WERI-Rb-1 (cell line): ENCODE data around the gene PTP4A2.

ENCODE experiments used
- DNase-seq: peaks from one replicate; pipeline ENCODE4 v3.0.0-alpha.2; 2020
- H3K27ac ChIP-seq: fragments of 250-450 bp; sonication (Bioruptor Pico); 2 replicates; pipeline ENCODE4 v1.5.1; 2020; ENCODE audit warnings: mild to moderate bottlenecking, moderate library complexity
- H3K27me3 ChIP-seq: fragments of 250-450 bp; sonication (Bioruptor Pico); 2 replicates; pipeline ENCODE4 v1.5.1; 2021; ENCODE audit warnings: mild to moderate bottlenecking, low read depth, moderate library complexity; ENCODE audit not compliant: insufficient read depth, severe bottlenecking
- H3K36me3 ChIP-seq: fragments of 250-450 bp; sonication (Bioruptor Pico); 2 replicates; pipeline ENCODE4 v1.5.1; 2020; ENCODE audit warnings: mild to moderate bottlenecking, moderate library complexity
- H3K4me3 ChIP-seq: 2 replicates; pipeline ENCODE4 v1.5.1; 2011; ENCODE audit warnings: low read depth, mild to moderate bottlenecking, control low read depth, low read length
- H3K9me3 ChIP-seq: fragments of 250-450 bp; sonication (Bioruptor Pico); 2 replicates; pipeline ENCODE4 v1.5.1; 2021; ENCODE audit warnings: mild to moderate bottlenecking, moderate library complexity; ENCODE audit not compliant: severe bottlenecking
- TF ChIP-seq, protein P1 (sequence below): IDR thresholded peaks from 2 replicates; pipeline ENCODE4 v1.5.1; 2011; ENCODE audit warnings: low read depth, mild to moderate bottlenecking, control low read depth, inconsistent platforms, low read length

Gene PTP4A2

GRCh38 chr1:31872658-31873636 lies 65.2 kb downstream of the PTP4A2 start:
- no peak for DNase-seq
- no peak overlapping the region for H3K27ac ChIP-seq
- H3K9me3 ChIP-seq: no peaks in the 10 kb centered on the region
- H3K27me3 ChIP-seq: no peaks in the 10 kb centered on the region
- H3K4me3 ChIP-seq: no peak overlapping the region
- TF ChIP-seq, protein P1, sequence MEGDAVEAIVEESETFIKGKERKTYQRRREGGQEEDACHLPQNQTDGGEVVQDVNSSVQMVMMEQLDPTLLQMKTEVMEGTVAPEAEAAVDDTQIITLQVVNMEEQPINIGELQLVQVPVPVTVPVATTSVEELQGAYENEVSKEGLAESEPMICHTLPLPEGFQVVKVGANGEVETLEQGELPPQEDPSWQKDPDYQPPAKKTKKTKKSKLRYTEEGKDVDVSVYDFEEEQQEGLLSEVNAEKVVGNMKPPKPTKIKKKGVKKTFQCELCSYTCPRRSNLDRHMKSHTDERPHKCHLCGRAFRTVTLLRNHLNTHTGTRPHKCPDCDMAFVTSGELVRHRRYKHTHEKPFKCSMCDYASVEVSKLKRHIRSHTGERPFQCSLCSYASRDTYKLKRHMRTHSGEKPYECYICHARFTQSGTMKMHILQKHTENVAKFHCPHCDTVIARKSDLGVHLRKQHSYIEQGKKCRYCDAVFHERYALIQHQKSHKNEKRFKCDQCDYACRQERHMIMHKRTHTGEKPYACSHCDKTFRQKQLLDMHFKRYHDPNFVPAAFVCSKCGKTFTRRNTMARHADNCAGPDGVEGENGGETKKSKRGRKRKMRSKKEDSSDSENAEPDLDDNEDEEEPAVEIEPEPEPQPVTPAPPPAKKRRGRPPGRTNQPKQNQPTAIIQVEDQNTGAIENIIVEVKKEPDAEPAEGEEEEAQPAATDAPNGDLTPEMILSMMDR: no peak
- H3K36me3 ChIP-seq: no peaks in the 10 kb centered on the region

DNA sequence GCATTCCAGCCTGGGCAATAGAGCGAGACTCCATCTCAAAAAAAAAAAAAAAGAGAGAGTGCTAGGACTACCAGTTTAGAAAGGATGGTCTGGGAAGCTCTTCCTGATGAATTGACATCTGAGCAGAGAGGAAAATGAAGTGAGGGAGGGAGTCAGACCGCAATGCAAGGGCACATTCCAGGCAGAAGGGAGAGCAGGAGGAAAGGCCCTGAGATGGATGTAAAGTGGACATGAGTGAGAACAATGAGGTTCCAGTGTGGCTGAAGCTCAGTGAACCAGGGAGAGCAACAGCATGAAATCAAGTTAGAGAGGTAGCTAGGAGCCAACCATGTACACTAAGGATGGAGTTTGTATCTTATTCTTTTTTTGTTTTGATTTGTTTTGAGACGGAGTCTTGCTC lies 66.5 kb downstream of the PTP4A2 start:
- Histone ChIP-seq H3K27ac (no peak overlapping the region), H3K36me3 (no peaks in the 10 kb centered on the region), H3K4me3 (no peak overlapping the region), H3K27me3 (no peaks in the 10 kb centered on the region), H3K9me3 (no peaks in the 10 kb centered on the region)
- TF ChIP-seq, protein P1: no peak
- DNase-seq: no peak

DNA sequence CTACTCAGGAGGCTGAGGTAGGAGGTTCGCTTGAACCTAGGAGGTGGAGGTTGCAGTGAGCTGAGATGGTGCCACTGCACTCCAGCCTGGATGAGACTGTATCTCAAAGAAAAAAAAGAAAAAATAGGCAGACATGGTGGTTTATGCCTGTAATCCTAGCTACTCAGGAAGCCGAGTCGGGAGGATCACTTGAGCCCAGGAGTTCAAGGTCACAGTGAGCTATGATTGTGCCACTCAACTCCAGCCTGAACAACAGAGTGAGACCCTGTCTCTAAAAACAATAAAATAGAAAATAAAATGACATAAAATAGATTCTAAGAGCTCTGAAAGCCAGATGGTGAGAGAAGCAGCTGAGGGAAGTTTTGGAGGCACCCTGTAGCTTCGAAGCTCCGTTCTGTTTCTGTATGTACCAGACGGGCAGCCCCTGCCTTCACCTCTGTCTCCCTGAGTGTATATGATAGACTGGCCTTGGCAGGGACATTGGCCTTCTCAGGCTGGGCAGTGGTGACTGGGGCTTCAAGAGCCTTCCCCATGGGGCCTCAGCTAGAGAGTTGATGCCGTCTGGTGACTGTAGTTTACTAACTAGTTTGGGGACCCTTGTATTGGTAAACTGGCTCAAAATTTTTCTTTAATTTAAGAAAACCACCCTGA lies 68.0 kb downstream of the PTP4A2 start:
- H3K27me3 ChIP-seq: no peaks in the 10 kb centered on the region
- no peak overlapping the region for H3K27ac ChIP-seq
- no peak for DNase-seq
- TF ChIP-seq, protein P1: no peak
- H3K4me3 ChIP-seq: no peak overlapping the region
- no peaks in the 10 kb centered on the region for H3K36me3 ChIP-seq
- no peaks in the 10 kb centered on the region for H3K9me3 ChIP-seq

DNA sequence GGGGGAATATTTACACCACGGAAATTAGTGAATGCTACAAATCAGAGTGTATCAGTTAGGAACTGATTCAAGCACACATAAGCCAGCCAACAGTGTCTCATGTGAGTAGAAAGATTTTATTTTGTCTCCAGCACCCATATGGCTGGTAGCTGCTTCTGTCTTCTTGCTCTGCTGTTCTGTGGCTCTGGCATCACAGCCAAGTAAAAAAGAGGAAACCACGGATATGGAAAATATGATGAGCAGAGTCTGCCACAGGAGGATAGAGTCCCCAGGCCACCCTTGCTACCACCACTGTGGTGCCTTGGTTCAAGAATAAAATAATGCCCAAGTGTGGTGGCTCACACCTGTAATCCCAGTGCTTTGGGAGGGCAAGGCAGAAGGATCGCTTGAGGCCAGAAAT lies 68.7 kb downstream of the PTP4A2 start:
- TF ChIP-seq, protein P1: no peak
- Histone ChIP-seq H3K27ac (no peak overlapping the region), H3K9me3 (no peaks in the 10 kb centered on the region), H3K4me3 (no peak overlapping the region), H3K27me3 (no peaks in the 10 kb centered on the region), H3K36me3 (no peaks in the 10 kb centered on the region)
- no peak for DNase-seq

DNA sequence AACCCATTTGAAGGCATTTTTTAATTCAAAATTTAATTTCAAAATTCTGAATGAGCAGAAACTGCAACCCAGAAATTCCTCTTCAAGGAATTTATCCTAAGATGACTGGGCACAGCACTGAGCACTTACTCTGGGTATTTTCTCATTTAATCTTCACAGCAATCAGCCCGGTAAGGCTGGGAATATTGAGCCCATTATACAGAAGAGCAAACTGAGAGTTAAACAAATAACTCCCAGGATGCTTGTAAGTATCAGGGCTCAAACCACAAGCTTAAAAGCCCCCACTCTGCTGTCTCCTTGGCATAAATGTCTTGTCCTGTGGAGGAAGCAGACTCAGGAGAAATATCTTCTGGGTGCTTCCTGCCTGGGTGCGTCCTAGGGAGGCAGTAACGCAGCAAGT lies 69.3 kb downstream of the PTP4A2 start:
- Histone ChIP-seq H3K9me3 (no peaks in the 10 kb centered on the region), H3K36me3 (no peaks in the 10 kb centered on the region), H3K27me3 (no peaks in the 10 kb centered on the region), H3K27ac (no peak overlapping the region), H3K4me3 (no peak overlapping the region)
- TF ChIP-seq, protein P1: no peak
- no peak for DNase-seq
